ENCODE results near the gene CRACR2A. TPM values are rescaled to one million over a fixed set of nuclear protein-coding genes. Genes with fewer than 3 reads are reported as not detected.

The CRACR2A gene
- total and polyA plus RNA-seq, 2 donors, result 7.3 to 9.4 TPM

DNA sequence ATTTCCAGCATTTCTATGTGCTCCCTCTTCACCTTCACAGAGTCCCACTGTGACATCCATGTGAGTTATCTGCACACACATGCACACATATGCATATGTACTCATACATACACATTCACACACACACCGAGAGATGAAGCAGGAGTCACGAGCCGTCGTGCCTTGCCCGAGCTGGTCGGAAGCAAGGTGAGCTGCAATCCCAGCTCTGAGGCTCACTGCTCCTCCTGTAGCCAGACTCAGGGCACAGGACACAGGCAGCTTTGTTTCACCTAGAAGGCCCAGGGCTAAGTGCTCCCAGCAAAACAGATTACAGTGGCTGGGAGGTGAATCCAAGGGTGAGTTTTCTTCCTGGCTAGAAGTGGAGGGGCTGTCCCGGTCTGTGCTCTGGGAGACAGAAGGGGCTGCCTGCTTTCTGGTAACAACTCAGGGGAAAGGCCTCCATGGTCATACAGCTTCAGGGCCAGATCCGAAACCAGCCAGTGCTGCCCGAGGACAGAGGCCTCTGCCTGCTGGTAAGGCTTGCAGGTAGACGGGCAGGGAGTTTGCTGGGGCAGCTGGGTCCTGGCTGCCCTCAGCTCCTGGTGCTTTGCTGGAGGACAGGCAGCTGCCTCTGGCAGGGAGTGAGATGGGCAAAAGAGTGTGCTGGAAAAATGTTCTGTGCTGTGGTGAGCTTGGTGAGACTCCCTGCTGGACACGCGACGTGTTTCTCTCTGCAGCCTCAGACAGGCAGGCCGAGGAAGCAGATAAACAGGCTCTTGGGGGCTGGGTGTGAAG, 123.7 kb downstream of the CRACR2A start:
- no peaks in the 10 kb centered on the region for H3K9me3 ChIP-seq (ENCODE audit: control insufficient read depth in 2 of 2, insufficient read depth in 1 of 2, low read length in 1 of 2)
- H3K27ac ChIP-seq (ENCODE audit: low read depth in 1 of 2, low read length in 1 of 2), result no peak overlapping the region
- no peak overlapping the region for H3K4me3 ChIP-seq (ENCODE audit: low read length in 2 of 2)
- H3K36me3 ChIP-seq (ENCODE audit: control insufficient read depth in 2 of 2, insufficient read depth in 2 of 2, low read length in 1 of 2), result peaks cover 13 to 40% of the 10 kb centered on the region in 2 donors
- 96% methylated on average over 14 of the region's 14 CpGs for WGBS
- H3K27me3 ChIP-seq (ENCODE audit: control insufficient read depth in 2 of 2, insufficient read depth in 1 of 2, low read length in 1 of 2), result no peaks in the 10 kb centered on the region
- peaks cover 5 to 14% of the 10 kb centered on the region in 2 donors for H3K4me1 ChIP-seq (ENCODE audit: control insufficient read depth in 2 of 2, insufficient read depth in 2 of 2, low read length in 2 of 2)
- no peak for DNase-seq (ENCODE audit: low read depth in 6 of 9, low spot score in 9 of 9)

DNA sequence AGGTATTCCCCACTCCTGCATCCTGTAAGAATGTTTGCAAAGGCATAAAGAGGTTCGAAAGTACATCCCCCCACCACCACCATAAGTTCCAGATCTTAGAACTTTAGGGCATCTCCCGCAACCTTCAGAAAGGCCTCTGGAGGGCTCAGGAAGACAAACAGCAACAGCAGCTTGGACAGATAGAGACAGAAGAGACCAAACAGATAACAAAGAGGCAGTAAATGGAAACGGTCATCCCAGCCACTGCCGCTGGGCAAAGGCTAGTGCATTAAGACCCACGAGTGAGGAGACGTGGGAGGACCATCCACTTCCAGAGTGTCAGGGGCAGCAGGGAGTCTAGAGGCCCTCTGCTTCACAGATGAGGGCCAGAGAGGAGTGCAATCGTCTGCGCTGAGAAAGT, 124.3 kb downstream of the CRACR2A start:
- H3K27ac ChIP-seq (ENCODE audit: low read depth in 1 of 2, low read length in 1 of 2), result no peak overlapping the region
- peaks cover 5 to 14% of the 10 kb centered on the region in 2 donors for H3K4me1 ChIP-seq (ENCODE audit: control insufficient read depth in 2 of 2, insufficient read depth in 2 of 2, low read length in 2 of 2)
- H3K4me3 ChIP-seq (ENCODE audit: low read length in 2 of 2), result no peak overlapping the region
- H3K27me3 ChIP-seq (ENCODE audit: control insufficient read depth in 2 of 2, insufficient read depth in 1 of 2, low read length in 1 of 2), result no peaks in the 10 kb centered on the region
- H3K9me3 ChIP-seq (ENCODE audit: control insufficient read depth in 2 of 2, insufficient read depth in 1 of 2, low read length in 1 of 2), result no peaks in the 10 kb centered on the region
- WGBS, result 98% methylated on average over 8 of the region's 8 CpGs
- no peak for DNase-seq (ENCODE audit: low read depth in 6 of 9, low spot score in 9 of 9)
- peaks cover 13 to 39% of the 10 kb centered on the region in 2 donors for H3K36me3 ChIP-seq (ENCODE audit: control insufficient read depth in 2 of 2, insufficient read depth in 2 of 2, low read length in 1 of 2)

DNA sequence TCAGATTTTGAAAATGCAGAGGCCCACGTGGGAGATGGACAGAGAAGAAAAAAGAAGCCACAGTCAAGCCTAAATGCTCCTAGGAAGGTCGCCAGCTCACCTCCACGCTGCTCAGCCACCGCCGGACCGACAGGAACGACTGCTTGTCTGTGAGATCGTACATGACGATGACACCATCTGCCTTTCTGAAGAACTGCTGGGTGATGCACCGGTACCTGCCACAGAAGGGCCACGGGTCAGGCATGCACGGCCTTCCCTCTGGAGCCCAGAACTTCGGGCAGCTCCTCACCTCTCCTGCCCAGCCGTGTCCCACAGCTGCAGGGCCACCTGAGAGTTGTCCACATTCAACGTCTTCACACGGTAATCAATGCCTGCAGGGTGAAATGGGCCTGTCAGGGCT, 125.6 kb downstream of the CRACR2A start:
- Histone ChIP-seq H3K4me1 (ENCODE audit: control insufficient read depth in 2 of 2, insufficient read depth in 2 of 2, low read length in 2 of 2) (peaks cover 5 to 18% of the 10 kb centered on the region in 2 donors), H3K27me3 (ENCODE audit: control insufficient read depth in 2 of 2, insufficient read depth in 1 of 2, low read length in 1 of 2) (no peaks in the 10 kb centered on the region), H3K27ac (ENCODE audit: low read depth in 1 of 2, low read length in 1 of 2) (no peak overlapping the region), H3K4me3 (ENCODE audit: low read length in 2 of 2) (no peak overlapping the region), H3K36me3 (ENCODE audit: control insufficient read depth in 2 of 2, insufficient read depth in 2 of 2, low read length in 1 of 2) (peaks cover 13 to 31% of the 10 kb centered on the region in 2 donors), H3K9me3 (ENCODE audit: control insufficient read depth in 2 of 2, insufficient read depth in 1 of 2, low read length in 1 of 2) (no peaks in the 10 kb centered on the region)
- DNase-seq (ENCODE audit: low read depth in 6 of 9, low spot score in 9 of 9), result no peak
- WGBS, result 94% methylated on average over 16 of the region's 16 CpGs

DNA sequence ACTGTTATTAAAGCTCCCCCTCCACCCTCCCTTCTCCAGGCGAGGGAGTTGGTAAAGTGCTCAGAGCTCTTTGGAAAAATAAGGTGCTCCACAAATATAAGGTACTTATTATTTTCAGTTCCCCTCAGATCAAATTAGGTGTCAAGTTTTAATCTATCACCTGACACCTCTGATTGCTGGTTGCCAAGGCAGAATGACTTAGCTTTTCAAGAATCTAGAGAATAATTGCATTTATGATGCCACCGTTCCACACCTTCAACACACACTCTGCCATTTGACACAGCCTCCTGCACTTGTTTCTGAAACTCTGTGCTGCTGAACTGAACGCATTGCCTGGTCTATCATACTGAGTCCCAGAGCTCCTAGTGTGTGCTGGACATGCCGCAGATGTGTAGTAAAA, 128.6 kb downstream of the CRACR2A start:
- WGBS, result 97% methylated on average over 4 of the region's 4 CpGs
- Histone ChIP-seq H3K36me3 (ENCODE audit: control insufficient read depth in 2 of 2, insufficient read depth in 2 of 2, low read length in 1 of 2) (peaks cover 14 to 21% of the 10 kb centered on the region in 2 donors), H3K4me1 (ENCODE audit: control insufficient read depth in 2 of 2, insufficient read depth in 2 of 2, low read length in 2 of 2) (peaks cover 0 to 3% of the 10 kb centered on the region in 2 donors), H3K27ac (ENCODE audit: low read depth in 1 of 2, low read length in 1 of 2) (no peak overlapping the region), H3K9me3 (ENCODE audit: control insufficient read depth in 2 of 2, insufficient read depth in 1 of 2, low read length in 1 of 2) (no peaks in the 10 kb centered on the region), H3K27me3 (ENCODE audit: control insufficient read depth in 2 of 2, insufficient read depth in 1 of 2, low read length in 1 of 2) (no peaks in the 10 kb centered on the region), H3K4me3 (ENCODE audit: low read length in 2 of 2) (no peak overlapping the region)
- DNase-seq (ENCODE audit: low read depth in 6 of 9, low spot score in 9 of 9), result no peak

DNA sequence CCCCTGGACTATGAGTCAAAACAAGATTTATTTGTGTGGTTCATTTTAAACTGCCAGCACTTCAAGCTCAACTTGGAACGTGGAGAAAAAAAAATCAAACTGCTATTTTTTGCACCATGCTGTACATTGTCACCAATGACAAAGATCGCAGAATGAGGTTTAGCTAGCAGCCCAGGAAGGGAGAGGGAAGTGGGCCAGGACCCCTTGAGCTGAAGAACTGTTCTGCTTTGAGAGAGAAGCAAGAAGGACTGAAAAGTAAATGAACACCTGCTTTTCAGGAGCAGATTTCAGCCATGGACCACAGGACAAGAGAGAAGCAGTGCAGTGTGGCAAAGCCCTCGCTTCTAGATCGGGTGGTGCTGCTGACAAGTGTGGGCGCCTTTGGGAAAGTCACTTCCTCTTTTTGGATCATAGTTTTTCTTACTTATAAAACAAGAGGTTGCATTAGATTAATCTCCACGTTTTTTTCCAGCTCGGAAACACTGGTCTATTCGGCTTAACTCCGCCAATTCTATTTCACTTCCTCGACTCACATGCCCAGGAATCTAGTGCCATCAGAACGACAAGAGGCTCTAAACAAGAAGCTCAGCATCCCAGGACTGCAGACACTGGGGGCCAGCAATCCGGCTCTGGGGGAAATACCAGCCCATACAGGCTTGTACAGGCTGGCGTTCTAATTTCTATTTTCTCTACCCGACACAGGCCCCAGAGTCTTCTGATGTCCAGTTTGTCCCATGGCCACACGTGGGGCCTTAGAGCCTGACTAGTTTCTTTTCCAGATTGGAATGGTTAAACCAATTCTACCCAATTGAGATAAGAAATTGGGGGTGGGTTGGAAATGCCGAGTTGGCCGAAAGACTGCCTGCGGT, 129.9 kb downstream of the CRACR2A start:
- peaks cover 0 to 3% of the 10 kb centered on the region in 2 donors for H3K4me1 ChIP-seq (ENCODE audit: control insufficient read depth in 2 of 2, insufficient read depth in 2 of 2, low read length in 2 of 2)
- WGBS, result 59% methylated on average over 18 of the region's 18 CpGs
- no peaks in the 10 kb centered on the region for H3K27me3 ChIP-seq (ENCODE audit: control insufficient read depth in 2 of 2, insufficient read depth in 1 of 2, low read length in 1 of 2)
- H3K4me3 ChIP-seq (ENCODE audit: low read length in 2 of 2), result no peak overlapping the region
- no peak for DNase-seq (ENCODE audit: low read depth in 6 of 9, low spot score in 9 of 9)
- H3K27ac ChIP-seq (ENCODE audit: low read depth in 1 of 2, low read length in 1 of 2), result no peak overlapping the region
- no peaks in the 10 kb centered on the region for H3K9me3 ChIP-seq (ENCODE audit: control insufficient read depth in 2 of 2, insufficient read depth in 1 of 2, low read length in 1 of 2)
- peaks cover 16 to 23% of the 10 kb centered on the region in 2 donors for H3K36me3 ChIP-seq (ENCODE audit: control insufficient read depth in 2 of 2, insufficient read depth in 2 of 2, low read length in 1 of 2)

GRCh38 chr12:3622021-3622821, 130.7 kb downstream of the CRACR2A start:
- DNase-seq (ENCODE audit: low read depth in 6 of 9, low spot score in 9 of 9), result no peak
- Histone ChIP-seq H3K27me3 (ENCODE audit: control insufficient read depth in 2 of 2, insufficient read depth in 1 of 2, low read length in 1 of 2) (no peaks in the 10 kb centered on the region), H3K4me1 (ENCODE audit: control insufficient read depth in 2 of 2, insufficient read depth in 2 of 2, low read length in 2 of 2) (peaks cover 0 to 3% of the 10 kb centered on the region in 2 donors), H3K27ac (ENCODE audit: low read depth in 1 of 2, low read length in 1 of 2) (no peak overlapping the region), H3K4me3 (ENCODE audit: low read length in 2 of 2) (no peak overlapping the region), H3K36me3 (ENCODE audit: control insufficient read depth in 2 of 2, insufficient read depth in 2 of 2, low read length in 1 of 2) (peaks cover 16 to 20% of the 10 kb centered on the region in 2 donors), H3K9me3 (ENCODE audit: control insufficient read depth in 2 of 2, insufficient read depth in 1 of 2, low read length in 1 of 2) (no peaks in the 10 kb centered on the region)
- WGBS, result 92% methylated on average over 2 of the region's 2 CpGs

DNA sequence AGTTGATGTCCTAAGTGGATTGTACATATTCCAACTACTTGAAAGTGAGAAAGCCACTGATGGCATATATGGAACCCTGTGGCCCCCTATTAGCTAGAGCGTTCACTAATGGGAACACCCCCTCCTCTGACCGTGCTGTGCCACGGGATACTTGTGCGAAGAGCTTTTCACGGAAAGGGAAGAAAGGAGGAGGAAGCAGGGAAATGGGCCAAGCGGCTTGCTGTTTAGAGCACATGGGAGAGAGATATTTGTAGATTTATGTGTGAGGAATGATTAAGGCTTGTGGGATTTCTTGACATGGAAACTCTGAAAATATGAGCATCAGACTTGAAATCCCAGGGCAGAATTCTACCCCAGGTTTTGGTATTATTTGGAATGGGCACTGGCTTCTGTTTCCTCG, 132.1 kb downstream of the CRACR2A start:
- Histone ChIP-seq H3K9me3 (ENCODE audit: control insufficient read depth in 2 of 2, insufficient read depth in 1 of 2, low read length in 1 of 2) (no peaks in the 10 kb centered on the region), H3K4me1 (ENCODE audit: control insufficient read depth in 2 of 2, insufficient read depth in 2 of 2, low read length in 2 of 2) (peaks cover 0 to 3% of the 10 kb centered on the region in 2 donors), H3K27ac (ENCODE audit: low read depth in 1 of 2, low read length in 1 of 2) (no peak overlapping the region), H3K4me3 (ENCODE audit: low read length in 2 of 2) (no peak overlapping the region), H3K36me3 (ENCODE audit: control insufficient read depth in 2 of 2, insufficient read depth in 2 of 2, low read length in 1 of 2) (peaks cover 18% of the 10 kb centered on the region in 2 donors), H3K27me3 (ENCODE audit: control insufficient read depth in 2 of 2, insufficient read depth in 1 of 2, low read length in 1 of 2) (no peaks in the 10 kb centered on the region)
- DNase-seq (ENCODE audit: low read depth in 6 of 9, low spot score in 9 of 9), result no peak
- WGBS, result 98% methylated on average over 7 of the region's 7 CpGs

- no peak for DNase-seq (ENCODE audit: low read depth in 6 of 9, low spot score in 9 of 9)
- no peak overlapping the region for H3K4me3 ChIP-seq (ENCODE audit: low read length in 2 of 2)
- H3K27me3 ChIP-seq (ENCODE audit: control insufficient read depth in 2 of 2, insufficient read depth in 1 of 2, low read length in 1 of 2), result no peaks in the 10 kb centered on the region
- WGBS, result 97% methylated on average over 4 of the region's 4 CpGs
- H3K27ac ChIP-seq (ENCODE audit: low read depth in 1 of 2, low read length in 1 of 2), result no peak overlapping the region
- no peaks in the 10 kb centered on the region for H3K9me3 ChIP-seq (ENCODE audit: control insufficient read depth in 2 of 2, insufficient read depth in 1 of 2, low read length in 1 of 2)
- peaks cover 26 to 32% of the 10 kb centered on the region in 2 donors for H3K36me3 ChIP-seq (ENCODE audit: control insufficient read depth in 2 of 2, insufficient read depth in 2 of 2, low read length in 1 of 2)
- H3K4me1 ChIP-seq (ENCODE audit: control insufficient read depth in 2 of 2, insufficient read depth in 2 of 2, low read length in 2 of 2), result no peaks in the 10 kb centered on the region
These were observed 135.3 kb downstream of the CRACR2A start for GRCh38 chr12:3617565-3617964.
